Peyer's patch (tissue), 4 donors: ENCODE data around the gene ADGRB3.

Source experiments
- POLR2A ChIP-seq, 2 donors: fragments of 450-650 bp; IDR thresholded peaks; one replicate each; pipeline ENCODE4 v1.5.1; 2017; ENCODE audit warnings: antibody characterized with exemption in 2 of 2, mild to moderate bottlenecking in 2 of 2, moderate library complexity in 2 of 2
- TF ChIP-seq, protein P1 (sequence below), 6 experiments: fragments of 450-650 bp in 4 of 6; fragments of 200-600 bp in 2 of 6; sonication (generic) in 1 of 6; IDR thresholded peaks; one replicate each; pipeline ENCODE4 v1.5.1; 2017 to 2019; ENCODE audit warnings: antibody characterized with exemption in 6 of 6, mild to moderate bottlenecking in 3 of 6, moderate library complexity in 1 of 6

- TF ChIP-seq POLR2A (IDR thresholded peaks at IDR 0.05): no peak
- TF ChIP-seq, protein P1, sequence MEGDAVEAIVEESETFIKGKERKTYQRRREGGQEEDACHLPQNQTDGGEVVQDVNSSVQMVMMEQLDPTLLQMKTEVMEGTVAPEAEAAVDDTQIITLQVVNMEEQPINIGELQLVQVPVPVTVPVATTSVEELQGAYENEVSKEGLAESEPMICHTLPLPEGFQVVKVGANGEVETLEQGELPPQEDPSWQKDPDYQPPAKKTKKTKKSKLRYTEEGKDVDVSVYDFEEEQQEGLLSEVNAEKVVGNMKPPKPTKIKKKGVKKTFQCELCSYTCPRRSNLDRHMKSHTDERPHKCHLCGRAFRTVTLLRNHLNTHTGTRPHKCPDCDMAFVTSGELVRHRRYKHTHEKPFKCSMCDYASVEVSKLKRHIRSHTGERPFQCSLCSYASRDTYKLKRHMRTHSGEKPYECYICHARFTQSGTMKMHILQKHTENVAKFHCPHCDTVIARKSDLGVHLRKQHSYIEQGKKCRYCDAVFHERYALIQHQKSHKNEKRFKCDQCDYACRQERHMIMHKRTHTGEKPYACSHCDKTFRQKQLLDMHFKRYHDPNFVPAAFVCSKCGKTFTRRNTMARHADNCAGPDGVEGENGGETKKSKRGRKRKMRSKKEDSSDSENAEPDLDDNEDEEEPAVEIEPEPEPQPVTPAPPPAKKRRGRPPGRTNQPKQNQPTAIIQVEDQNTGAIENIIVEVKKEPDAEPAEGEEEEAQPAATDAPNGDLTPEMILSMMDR (IDR thresholded peaks at IDR 0.05): no peak
Observed at GRCh38 chr6:68729377-68729903, 94.4 kb downstream of the ADGRB3 start.
